HUDEP-2 (cell line): ENCODE measurements around the gene NMNAT2.
A peak's percentile ranks its signal among the peaks of the same experiment; 100 is the strongest.

Experiments used
- DNase-seq, 76 experiments: peaks; one replicate each; lab custom pipeline; 2025; ENCODE audit not compliant: unreplicated experiment in 76 of 76; lab: John Stamatoyannopoulos, UW

Gene NMNAT2

DNA sequence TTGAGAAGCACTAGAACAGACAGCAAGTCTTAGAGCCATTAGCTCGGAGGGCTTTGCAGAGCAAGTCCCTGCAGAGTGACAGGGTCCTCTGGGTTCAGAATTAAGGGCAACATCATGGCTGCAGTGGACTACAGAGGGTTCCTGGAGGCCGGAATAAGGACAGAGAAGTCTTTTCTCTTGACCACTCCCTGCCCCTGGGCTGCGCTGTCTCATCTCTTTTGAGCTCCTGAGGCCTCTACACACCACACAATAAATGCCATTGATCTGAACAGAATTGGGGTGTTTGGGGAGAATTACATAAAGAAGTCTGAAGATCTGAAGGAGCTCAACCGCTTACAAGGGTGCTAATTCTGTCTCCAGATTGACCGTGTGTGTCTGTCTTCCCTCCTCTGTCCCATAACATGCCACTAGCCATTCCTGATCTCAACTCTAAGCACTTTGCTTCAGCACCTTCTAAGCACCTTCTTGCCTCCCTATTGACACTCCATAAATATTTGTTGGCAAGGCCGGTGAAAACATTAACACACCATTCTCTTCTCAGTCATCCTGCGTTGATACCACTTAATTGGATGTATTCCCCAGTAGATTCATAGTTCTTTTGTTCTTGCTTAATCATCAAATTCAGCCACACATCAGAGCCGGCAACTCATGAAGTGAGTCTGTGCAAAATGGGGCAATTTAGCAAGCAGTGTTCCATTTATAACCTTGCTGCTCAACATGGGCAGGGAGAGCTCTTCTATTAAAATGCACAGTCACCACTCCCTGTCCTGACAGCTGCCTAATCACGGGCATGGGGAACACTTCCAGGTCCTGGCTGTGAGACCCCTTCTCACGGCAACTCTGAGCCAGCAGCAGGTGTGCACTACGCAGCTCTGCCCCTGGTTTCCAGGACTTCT lies 49.7 kb downstream of the NMNAT2 start:
- DNase-seq, result no peak

DNA sequence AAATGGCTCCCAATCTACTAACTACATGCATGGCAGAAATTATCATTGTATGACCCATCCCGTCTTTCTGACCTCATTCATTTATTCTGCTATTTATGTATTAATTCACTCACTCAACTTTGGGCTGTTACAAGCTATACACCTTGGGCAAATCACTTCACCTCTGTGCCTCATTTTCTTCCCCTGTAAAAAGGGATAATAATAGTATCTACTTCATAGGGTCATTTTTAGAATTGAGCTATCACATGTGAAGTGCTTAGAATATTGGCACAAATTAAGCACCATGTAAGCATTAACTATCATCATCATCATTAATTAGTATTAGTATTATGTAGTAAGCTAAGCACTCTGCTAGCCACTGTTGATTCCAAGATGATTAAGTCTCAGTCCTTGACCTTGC lies 52.1 kb downstream of the NMNAT2 start:
- no peak for DNase-seq

DNA sequence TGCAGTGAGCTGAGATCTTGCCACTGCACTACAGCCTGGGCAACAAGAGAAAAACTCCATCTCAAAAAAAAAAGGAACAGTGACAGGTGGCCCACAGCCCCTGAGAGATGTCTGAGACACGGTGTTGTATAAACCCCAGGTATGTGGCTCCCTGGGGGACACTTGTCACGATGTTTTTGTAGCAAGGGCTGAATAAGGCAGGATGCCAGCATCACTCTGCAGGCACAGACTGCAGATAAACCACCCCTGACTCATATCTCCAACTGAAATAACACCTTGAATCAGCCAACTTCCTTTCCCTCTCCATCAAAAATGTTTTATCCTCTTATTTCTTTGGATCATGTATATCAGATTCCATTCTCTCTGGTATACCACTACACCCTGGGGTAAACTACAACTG lies 52.5 kb downstream of the NMNAT2 start:
- no peak for DNase-seq

DNA sequence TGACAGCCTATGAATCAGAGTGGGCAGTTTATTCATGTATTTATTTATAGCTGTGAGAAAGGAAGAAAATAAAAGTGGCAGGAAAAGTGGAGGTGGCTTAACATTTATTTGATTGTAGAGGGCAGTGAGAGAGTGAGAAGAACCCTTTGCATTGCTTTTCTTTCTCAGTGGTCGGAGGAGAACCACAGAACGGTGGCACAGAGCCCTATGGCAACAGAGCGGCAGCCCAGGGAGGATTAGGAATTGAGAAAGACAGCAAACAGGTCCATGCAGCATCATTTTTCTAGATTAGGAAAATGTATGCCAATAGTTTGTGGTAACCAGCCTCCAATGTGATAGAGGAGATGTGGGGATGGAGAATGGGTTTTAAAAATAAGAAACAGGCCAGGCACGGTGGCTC lies 53.1 kb downstream of the NMNAT2 start:
- no peak for DNase-seq

DNA sequence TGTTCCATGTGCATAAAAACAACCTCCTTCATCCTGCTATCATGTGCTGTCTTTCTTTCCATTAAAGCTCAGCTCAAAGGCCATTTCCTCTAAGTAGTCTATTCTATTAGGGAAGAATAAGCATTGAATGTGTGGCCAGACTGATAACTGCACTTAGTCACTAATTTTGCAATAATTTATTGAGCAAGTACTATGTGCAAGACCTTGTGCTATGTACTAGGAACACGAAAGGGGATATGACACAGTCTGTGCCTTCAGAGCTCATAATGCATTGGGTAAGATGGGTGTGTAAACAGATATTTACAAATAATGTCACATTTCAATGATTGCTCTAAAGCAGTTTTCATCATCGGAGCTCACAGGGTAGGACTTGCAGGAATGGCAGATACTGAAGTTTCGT lies 54.2 kb downstream of the NMNAT2 start:
- no peak for DNase-seq

DNA sequence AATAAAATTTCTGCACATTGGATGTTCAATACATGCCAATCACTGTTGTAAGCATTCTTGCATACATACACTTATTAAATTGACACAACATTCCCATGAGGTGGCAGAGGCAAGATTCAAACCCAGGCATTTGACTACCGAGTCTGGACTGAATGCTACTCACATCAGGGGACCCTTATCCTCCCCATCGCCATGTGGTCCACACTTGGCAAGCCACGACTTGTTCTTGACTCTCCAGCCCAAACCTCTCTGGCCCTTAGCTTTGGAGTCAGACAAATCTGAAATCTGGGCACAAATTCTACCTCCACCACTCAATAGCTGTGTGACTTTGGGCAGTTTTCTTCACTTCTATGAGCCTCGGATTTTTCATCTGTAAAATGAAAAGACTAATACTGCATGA lies 57.1 kb downstream of the NMNAT2 start:
- DNase-seq, result no peak

DNA sequence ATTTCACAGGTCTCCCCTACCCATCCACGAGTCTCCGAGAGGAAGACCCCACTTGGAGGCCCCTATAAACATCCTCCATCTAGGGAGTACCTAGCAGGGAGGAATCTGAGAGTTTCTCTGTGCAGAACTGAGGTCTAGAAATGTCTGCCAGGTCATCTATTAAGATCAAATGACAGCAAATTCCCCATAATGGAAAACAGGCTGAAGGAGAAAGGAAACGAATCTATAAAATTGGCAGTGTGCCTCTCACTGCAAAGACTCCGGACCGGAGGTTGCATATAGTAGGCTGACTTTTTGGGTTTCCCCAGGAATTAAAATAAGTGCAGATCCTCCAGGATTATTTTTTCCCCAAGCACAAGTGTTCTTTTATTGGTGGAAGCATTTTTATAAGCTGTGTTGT lies 57.7 kb downstream of the NMNAT2 start:
- DNase-seq, result no peak

DNA sequence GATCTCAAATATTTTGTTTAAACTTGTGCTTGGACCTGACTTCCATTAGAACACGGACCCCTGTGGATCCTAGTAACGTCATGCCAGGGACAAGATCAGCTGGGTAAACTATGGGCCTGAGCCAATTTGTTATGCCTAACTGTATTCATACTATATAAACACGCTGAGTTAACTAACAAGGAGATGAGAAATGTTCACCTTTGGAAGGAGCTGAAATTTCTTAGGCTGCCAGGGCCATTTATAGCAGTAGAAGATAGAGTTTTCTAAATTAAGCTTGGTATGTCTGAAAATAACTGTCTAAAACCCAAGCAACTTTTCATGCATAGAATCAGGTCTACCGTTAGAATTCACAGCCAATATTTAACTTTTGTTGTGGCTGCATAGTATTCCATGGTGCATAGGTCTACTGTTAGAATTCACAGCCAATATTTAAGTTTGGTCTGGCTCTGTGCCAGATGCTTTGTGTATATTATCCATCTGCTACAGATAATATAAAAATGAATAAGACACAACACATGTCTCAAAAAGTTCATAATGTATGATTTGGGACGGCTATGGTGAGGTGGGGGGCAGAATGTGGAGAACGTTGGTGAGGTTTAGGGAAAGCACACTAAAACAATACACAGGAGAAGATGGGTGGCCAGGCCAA lies 61.5 kb downstream of the NMNAT2 start:
- no peak for DNase-seq

DNA sequence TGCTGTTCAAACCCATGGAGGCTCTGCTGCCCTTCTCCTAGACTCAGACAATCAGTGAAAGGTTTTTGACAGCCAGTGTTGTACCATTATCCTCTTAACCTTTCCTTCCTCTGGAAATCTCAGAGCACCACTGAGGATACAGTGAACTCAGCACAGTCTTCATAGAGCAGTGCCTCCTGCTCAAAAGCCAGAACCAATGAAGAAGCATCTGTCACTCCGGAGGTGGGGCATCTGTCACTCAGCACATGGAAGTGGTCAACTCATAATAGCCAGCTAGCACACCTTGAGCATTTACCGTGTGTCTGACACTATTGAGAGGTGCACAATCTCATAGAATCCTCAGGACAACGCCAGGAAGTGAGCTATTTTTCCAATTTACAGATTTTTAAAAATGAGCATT lies 62.4 kb downstream of the NMNAT2 start:
- no peak for DNase-seq

DNA sequence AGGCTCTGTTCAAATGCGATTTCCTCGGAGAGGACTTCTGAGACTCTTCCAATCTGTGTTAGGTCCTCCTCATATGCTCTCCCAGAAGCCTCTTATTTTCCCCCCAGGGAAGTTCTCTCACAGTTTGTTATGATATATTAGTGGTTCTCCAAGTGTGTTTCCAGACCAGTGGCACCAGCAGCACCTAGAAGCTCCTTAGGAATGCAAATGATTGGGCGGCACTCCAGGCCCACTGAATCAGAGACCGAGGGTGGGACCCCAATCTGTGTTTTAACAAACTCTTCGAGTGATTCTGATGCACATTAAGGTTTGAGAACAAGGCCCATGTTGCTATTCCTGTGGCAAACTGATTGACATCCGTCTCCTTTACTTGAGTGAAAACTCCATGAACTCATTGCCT lies 63.0 kb downstream of the NMNAT2 start:
- DNase-seq, result no peak

DNA sequence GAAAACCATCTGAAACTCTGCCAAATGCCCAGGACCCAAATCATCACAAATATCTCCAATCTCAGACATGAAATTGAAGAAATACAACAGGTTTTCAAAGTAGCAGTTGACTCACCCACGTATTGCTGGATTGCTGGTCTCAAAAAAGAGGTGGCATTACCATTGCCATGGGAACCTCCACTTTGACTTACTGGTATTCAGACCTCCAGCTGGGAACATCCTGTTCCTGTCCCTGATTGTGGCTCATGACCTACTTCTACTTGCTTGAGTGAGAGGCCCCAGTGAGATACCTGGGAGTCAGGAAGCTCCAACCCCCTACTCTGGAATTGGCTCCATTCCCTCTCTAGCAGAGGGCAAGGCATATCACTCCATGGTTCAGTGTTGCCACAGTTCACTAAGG lies 64.6 kb downstream of the NMNAT2 start:
- no peak for DNase-seq

DNA sequence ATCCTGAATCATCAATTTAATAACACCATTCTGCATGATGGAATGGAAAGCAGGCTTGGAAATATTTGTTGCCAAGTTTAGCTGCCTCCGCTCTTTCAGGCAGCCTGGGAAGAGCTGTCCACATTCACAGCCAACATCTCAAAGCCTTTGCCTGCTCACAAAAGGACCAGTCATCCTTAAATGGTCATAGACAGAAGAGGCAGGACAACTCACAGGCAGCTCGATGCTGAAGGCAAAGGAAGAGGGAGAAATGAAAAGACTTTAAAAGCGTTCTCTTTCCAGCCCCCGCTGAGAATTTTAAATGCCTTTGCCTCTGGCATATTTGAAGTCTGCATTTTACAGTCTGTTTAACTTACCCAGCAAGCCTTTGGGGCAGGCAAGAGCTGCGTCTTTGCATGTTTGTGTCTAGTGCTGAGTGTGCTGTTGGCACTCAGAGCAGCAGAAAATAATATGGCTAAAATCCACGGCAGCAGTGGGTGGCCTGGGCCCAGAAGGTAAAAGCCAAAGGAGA lies 68.9 kb downstream of the NMNAT2 start:
- DNase-seq, result no peak

DNA sequence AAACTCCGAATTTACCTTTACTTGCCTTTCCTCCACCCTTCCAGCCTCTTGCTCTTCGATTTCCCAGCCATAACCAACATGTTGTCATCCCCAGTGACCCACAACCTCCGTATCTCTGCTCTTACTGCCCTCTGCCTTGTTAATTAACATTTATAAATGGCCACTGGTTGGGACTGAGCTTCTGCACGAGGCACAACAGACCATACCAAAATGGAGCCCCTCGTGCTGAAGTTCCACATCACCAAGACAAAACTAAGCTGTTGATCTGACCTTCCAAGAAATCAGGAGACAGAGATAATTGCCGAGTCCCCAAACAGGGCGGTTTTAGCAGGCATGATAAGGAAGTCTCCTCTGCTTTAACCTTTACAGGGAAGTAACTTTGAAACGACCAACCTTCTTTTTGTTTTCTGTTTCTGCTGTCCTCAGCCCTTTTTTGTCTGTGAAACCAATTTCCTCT lies 71.9 kb downstream of the NMNAT2 start:
- peak in 14 of 76 experiments; percentile 1 to 29 (median 8) for DNase-seq

DNA sequence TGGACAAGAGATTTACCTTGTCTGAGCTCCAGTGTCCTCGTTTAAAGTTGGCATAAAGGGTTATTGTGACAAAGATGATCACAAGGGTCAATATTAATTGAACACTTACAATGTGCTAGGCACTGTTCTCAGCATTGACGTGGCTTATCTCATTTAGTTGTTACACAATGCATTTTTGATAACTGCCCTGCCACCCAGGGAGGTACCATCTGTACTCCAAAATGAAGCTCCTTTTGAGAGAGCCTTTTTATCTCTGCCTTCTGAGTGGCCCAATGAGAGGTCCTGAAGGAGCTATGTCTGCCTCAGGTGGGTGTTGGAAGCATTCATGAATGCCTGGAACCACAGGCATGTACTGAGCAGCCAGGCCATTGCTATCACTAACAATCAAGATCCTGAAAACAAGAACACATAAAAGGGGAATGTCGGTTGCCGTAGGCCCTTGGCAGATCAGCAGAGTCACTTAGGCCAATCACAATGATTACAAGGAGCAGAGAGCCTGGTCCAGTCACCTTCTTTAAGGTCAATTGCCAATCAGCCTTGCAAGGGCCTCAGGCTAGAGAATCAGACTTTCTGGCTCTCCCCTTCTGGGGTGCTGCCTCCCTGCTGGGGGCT lies 78.5 kb downstream of the NMNAT2 start:
- peak in 2 of 76 experiments; percentile 3 for DNase-seq

DNA sequence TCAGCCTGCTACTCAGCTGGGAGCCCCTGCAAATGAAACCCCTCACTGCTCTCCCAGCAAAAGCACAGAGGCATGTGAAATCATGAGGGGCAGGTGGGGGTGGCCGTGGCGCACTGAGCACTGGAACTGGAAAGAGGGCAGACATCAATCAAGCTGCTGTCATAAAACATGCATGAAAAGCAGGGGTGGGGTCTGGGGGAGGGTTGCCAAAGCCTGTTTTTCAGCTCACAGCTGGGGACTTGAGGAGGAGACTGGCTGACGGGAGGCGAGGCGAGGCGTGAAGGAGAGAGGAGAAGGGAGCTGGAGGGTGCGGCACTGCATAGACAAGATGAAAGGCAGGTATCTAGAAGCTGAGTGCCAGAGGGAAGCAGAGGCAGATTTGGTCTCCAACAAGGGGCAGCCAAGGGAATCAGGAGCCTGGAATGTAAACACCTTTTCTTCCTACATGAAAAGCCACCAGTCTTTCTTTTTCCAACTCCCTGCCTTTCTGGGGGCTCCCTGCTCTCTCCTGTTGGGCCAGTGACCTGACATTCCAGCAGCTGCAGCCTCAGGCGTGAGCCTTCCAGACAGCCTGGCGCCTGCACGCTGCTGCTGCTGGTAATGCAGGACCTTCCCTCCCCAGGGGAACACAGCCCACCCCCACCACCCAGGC lies 87.0 kb downstream of the NMNAT2 start:
- DNase-seq, result no peak

DNA sequence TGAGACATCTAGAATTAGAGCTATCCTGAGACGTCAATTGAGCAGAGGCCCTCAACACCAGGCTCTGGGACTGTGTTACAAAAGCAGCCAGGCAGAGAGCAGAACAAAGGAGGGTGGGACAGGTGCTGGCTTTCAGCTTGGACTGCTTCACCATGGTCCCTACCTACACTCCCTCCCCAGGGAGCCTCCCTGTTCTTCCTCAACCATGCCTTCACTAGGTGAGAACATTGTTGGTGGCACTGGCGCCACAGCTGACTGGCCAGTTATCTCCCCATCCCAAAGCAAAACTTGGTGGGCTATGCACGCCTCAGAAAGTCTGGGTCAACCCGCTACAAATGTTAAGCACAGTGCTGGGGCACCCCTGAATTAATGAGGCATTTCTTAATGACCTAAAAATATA lies 87.8 kb downstream of the NMNAT2 start:
- no peak for DNase-seq

DNA sequence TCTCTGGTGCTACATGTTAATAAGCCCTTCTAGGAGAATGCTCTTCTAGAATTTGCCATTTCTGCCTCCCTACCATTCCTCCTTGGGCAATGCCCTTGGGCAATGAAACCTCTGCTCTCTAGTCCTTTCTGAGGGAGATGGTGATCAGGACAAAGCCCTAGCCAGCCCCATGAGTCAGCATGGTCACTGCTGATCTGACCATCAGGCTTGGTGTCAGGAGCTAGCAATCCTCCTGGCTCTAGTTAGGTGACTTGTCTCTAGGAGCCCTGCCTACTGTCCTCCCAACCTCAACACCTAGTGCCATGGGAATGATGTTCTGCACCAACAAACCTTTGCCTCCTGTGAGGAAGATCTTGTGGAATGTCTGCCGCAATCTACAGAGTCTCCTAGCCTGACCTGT lies 89.8 kb downstream of the NMNAT2 start:
- no peak for DNase-seq

DNA sequence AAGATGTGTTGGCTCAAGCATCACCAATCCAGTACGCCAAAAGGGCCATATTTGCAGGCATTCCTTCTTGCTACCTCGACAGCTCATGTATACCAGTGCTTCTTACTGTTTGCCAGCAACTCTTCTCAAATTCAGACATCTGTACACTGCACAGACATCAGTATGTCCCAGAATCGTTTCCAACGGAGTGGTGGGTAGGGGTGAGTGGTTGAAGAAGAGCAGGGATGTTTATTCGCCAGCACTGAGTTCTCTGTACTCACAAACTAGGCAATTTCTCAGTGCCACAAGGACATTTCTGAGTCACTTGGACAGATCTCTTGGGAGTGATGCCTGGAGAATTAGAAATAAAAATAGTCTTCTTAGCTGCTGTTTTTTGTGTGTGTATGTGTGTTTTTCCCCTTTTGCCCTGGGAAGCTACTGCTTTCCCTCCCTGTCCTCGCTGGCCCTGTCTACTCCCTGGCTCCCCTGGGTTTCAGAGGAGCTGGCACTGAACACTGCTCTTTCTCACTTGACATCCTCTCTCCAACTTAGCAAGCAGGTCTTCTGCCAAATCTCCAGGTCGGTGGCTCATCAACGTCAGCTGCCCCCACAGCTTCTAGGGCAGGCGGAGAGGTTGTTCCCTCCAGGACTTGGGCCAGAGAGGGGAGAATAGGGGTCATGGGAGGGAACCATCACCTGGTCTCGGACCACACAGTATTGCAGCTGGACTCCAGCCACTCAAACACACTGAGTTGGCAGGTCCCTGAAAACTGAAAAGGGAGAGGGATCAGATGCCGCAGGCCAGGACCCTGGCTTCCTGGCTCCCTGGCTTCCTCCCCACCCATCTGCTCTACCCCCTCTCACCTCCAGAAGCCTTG lies 90.5 kb downstream of the NMNAT2 start:
- DNase-seq, result no peak

DNA sequence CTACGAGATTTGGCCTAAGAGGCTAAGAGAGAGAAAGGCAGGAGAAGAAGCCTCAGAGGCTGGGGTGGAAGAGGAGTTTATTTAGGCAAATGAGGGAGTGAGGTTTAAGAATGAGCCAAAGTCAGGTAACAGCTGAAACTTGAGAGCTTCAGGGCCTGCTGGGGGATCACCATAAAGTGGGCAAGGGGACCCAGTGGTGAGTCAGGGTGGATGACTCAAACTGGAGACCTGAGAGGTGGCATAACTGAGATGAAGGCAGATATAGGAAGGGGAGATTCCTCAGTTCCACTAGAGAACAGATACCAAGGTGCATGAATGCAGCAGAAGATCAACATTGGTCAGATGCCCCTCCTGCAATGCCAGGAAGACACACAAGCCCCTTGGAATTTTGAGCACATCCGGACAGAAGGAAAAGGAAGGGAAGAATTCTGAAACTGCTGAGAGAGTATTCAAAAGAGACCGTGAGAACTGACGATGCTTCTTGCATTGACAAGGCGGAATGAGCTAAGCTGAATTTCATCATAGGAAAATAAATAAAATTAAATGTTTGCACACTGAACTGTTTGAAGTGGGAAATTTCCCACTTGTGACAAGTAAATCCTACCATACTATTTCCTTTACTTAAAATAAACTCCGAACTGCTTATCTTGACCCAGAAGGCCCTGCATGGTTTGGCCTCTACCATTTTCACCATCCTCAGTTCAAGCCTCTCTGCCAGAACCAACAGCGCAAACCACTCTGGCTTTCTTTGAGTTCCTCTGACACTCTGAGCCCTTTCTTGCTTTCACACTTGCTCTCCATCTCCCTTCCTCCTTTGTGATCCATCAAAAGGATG lies 94.1 kb downstream of the NMNAT2 start:
- DNase-seq, result no peak
